HG03439 (cell line): Measurements from ENCODE around the gene PDCD4.

Source experiments
- ATAC-seq: cut with Tn5 transposase; IDR thresholded peaks from one replicate; pipeline ENCODE4 v1.9.1; 2021; ENCODE audit warnings: mild to moderate bottlenecking, moderate library complexity; ENCODE audit not compliant: unreplicated experiment

The PDCD4 gene

DNA sequence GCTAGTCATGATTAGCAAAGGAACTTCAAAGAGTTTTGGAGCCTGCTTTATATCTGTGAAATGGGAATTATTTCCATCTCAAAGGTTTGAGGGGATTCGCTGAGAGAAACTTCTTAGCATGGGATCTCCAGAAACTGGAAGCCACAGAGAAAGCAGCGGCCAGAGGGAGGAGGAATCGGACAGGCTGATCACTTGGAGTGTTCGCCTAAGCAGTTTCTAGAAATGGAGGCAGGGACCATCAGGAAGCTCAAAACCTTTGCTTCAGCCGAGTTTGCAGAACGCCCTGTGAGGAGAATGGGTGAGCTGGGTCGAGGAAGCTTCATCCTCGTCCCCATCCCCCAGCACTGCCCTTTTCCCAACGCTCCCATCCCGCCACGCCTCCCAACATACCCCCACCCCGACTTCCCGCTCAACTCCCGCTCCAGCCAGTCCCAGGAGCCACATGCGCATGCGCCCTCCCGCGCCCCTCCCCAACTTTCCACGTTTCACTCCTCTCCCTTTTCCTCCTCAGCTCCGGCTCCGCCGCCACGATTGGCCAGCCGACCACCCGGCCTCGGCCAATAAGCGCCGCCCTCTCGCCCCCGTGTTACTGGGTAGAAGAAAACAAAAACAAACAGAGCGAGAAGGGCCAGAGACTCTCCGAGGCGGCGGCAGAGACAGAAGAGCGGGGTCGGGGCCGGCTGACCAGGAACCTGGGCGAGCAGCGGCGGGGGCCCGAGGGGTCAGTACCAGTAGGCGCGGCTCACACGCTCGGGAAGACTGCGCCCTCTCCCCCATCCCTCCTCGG, at the start of gene PDCD4:
Gene PDCD4, plus strand, starts transcription at position 631 of the 787 bp plus-strand sequence. CDS start 4,100 bp downstream, outside the sequence.
- ATAC-seq, result peak; percentile 83

DNA sequence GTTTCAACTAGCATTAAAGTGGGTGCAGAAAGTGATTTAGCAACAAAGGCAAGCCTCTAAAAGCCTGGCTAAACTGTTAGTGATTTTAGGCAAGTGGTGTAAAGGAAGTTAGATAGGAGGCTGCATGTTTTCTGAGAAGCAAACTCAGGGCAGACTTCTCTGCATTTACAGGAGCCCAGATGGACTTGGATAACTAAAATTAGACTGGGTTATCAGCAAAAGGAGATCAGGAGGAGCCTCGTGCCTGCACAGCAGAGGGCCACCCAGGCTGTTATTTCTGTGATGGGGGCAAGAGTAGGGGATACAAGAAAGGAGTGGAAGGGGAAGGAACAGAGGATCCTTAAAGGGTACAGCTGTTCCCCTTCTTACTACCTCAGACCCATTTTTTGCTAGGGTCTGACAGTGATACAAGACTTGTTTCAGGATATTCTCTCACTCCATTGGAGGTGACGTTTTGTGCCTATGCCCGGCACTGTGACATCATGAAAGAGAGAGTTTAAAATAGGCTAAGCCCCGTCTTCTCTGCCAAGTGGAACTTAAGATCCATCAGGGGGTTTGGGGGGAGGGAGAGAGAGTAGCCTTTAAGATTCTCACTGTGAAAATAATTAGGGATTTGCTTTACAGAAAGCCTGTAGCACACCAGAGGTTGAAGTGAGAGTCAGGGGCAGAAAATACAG, 49.6 kb upstream of the PDCD4 start:
- ATAC-seq, result no peak

DNA sequence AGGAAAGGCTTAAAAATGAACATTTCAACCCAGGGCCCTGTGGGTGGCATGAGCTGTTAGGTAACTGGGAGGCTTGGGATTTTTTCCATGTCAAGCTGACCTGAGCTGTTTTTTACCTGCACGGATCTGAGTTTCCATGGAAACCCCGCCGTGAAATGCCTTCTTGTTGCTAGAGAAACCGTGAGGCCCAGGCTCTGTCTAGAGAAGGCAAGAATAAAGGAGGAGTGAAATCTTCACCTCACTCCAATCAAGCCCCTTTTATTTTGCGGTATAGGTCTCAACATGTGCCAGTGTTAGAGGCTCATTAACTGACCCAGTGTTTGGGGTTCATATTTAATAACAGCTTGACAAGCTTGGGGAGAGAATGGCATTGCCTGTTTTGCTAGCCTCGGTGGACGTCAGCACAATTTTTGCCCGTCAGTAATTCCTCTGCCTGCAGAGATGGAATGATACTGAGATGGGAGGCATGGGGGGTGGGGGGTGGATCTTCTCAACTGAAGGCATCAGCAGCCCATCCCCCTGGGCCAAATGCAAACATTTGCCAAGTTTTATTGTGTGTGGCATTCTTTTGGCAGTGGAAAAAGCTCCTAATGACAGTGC, 48.9 kb upstream of the PDCD4 start:
- no peak for ATAC-seq

DNA sequence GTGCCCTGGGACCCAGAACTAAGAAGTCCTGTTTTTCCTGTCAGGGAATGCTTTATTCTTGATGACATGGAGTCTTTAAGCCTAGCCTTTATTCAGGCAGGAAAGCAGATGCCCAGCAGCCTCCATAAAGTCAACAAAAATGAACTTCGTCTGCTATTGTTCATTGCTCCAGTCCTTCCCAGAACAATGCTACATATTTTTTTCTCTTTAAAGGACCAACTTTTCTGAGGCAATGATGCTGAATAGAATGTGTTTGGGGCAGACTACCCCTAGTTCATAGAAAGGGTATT, 47.6 kb upstream of the PDCD4 start:
- ATAC-seq, result no peak

DNA sequence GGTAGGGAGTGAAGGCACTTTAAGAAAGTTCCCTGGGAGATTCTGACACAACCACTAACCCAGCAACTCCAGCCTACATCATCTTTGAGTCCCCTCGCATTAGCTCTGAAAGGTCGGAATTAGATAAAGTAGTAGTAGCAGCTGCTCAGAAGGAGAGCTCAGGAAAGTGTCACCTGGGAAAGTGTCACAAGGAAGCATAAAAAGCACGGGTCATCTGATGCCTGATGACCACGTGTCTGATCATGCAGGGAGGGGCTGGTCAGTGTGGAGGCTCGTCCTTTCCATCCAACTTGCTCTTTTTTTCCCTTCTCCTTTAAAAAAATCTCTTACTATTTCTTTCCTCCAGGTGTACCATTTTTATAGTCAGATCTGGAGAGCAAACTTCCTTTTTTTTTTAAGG, 47.1 kb upstream of the PDCD4 start:
- ATAC-seq, result no peak

DNA sequence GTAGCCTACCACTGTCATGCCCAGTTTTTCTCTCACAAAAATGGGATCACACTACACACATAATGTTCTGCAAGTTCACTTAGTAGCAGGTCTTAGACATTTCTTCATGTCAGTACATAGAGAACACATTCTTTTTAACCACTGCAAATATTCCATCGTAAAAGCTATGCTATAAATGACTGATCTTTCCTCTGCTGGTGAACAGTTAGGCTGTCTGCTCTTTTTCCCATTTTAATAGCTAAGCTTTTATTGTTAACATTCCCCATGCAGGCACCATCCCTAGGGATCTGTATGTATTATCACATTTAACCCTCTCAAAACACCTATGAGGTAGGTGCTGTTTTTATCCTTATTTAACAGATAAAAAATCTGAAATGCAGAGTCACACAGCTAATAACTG, 46.2 kb upstream of the PDCD4 start:
- ATAC-seq, result no peak

DNA sequence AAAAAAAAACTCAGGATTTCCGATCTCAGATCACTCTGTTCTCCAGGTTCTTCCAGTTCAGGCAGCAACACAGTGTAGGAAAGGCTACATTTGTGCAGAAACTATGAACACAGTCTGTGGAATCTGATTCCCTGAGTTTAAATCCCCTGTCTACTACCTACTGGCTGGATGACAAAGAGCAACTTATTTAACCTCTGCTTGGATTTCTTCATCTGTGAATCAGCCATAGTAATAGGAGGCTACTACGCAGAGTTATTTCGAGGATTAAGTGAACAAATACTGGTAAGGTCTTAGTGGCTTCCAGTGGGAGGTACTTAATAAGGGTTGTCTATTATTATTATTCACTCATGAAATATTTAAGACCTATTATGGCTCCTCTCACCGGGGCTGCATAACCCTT, 44.3 kb upstream of the PDCD4 start:
- no peak for ATAC-seq

DNA sequence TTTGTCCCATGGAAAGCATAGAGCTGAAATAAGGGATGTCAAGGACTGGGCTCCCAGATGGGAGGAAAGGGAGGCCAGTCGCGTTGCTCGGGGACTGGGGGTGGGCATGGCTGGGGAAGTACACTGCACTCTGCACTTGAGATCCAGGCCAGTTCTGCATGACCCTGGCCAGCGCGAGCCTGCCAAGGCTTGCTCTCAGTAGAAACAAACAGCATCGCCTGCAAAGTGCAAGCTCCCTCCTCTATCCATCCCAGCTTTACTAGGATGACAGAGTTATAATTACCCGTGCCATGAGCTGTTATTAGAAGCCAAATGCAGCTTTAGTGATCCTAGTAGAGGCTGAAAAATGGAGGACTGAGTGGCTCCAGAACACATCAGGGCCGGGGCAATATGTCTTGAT, 43.9 kb upstream of the PDCD4 start:
- no peak for ATAC-seq

DNA sequence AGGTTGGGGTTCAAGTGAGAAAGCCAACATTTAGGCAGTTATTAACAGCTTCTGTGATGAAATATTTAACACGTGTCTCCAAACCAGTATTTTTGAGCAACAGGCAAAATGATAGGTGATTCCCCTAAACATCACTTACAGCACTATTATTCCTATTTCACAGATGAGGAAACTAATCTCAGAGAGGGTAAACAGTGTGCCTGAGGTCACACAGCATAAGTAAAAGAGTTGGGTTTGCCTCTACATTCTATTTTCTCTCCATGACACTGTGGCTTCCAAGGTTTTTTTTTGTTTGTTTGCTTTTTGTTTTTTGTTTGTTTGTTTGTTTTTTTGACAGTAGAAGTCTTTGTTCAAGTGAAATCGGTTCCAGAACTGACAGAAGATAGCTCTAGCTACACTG, 43.2 kb upstream of the PDCD4 start:
- ATAC-seq, result no peak

DNA sequence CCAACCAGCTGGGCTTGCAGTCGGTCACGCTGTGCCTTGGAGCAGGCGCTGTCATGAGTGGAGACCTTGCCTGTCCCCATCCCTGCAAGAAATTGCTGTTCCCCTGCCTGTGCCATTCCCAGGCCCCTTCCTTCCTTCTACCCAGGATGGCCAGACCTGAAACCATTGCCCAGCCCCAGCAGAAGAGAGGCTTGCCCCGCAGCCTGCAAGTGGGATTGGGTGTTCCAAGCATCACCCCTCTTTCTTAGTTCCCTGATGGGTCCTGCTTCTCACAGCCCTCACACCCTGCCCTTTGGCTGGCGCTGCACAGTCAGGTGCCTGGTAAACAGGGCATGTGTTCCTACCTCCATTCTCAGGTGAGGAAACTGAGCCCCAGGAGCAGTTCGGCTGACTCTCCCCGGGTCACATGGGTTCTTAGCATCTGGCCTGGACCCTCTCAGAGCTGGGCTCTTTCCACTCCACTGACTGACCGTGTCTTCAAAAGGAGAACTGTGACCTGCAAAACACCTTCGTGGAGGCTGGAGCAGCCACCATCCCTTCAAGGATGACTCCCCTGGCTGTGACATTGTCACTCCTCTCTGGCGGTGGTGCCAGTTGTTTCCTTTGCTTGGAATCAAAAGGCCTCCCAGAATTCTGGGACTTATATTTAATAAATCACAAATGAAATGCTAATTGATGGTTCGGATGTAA, 41.9 kb upstream of the PDCD4 start:
- ATAC-seq, result no peak

DNA sequence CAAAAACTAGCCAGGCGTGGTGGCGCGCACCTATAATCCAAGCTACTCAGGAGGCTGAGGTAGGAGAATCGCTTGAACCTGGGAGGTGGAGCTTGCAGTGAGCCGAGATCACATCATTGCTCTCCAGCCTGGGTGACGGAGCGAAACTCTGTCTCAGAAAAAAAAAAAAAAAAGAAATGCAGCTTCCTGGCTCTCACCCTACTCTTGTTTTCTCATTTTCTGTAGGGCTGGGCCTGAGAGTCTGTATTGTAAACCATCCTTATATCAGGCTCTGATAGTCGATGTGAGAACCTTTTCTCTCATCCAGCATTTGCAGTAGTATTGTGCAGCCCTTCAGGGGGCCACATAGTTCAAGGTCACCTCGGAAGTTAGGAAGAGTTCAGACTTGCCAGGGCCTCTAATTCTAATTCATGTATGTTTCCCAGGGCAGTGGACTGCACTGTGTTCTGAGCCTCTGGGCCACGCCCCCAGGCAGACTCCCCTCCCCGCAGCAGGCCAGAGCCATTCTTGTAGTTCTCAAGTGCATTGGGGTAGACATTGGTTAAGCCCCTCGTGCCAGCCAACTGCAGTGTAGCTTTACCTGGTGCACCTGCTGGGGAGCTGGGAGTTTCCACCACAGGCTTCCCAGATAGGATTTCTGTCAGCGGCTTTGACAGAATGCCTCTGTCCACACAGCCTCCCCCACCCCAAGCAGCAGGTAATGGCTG, 38.3 kb upstream of the PDCD4 start:
- ATAC-seq, result no peak

DNA sequence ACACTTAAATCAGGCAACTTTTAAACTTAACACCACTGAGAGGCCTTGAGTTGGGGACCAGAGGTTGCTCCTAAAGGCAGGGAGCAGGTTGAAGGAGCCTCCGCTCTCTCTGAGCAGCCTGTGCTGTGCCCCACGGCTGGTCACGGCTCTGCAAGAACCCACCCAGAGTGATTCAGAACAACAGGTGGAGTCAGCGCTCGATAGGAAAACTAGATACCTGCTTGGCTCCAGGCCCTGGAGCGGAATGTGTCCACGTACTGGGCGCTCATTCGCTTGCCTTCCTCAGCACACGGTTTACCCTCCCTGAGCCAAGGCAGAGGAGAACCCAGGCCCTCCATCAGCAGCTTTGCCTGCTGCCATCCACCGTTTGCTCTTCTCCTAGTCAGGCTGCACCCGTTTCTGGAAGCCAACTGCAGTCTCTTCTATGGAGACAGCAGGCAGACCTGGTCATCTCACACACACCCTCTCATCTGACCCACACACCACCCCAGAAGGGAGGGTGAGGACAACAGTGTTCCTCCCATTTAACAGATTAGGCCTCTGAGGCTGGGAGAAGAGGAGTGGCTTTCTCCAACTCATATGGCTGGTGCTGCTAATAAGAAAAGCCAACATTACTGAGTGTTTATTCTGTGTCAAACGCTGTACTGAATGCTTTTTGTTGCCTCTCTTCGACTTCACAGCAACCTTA, 37.6 kb upstream of the PDCD4 start:
- no peak for ATAC-seq

DNA sequence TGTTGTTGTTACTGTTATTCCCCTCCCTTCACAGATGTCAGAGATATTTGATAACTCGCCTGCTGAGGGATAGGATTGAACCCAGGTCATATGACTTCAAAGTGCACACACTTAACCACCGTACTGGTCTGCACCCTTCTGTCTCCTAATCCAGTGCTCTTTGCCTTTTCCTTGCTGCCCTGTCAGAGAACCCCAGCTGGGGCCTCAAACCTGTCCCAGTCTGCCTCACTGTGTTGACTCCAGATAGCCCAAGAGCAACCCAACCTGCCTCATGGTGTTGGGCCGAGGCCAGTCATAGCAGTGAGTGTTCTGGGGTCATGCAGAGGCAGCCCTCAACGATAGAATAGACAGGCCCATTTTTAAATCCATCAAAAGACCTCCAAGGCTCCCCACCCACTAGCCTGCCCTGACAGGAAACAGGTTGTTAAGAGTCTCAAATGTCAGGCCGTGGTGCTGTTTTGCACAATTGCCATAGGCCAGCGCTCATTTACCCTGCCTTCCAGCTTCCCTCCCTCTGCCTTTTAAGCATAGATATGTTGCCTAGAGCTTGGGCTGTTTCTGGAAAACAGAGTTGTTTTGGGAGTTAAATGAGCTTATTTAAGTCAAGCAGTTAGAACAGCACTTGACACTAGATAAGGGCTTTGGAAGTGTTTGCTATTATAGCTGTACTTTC, 37.0 kb upstream of the PDCD4 start:
- no peak for ATAC-seq

DNA sequence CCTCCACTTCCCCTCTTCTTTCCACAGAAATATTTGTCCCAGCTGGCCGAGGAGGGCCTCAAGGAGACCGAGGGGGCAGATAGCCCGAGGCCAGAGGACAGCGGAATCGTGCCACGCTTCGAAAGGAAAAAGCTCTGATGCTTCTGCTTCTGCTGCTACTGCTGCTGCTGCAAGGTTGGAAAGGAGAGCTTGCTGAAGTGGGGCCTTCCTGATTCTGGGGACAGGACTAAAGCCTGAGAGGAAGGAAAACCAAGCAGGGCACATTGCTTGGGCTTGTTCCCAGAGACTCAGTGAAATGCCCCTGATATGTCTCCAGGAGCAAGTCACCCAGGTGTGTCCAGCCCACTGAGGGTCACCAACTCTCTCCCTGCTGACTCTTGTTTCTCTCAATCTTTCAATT, 35.9 kb upstream of the PDCD4 start:
- ATAC-seq, result no peak

DNA sequence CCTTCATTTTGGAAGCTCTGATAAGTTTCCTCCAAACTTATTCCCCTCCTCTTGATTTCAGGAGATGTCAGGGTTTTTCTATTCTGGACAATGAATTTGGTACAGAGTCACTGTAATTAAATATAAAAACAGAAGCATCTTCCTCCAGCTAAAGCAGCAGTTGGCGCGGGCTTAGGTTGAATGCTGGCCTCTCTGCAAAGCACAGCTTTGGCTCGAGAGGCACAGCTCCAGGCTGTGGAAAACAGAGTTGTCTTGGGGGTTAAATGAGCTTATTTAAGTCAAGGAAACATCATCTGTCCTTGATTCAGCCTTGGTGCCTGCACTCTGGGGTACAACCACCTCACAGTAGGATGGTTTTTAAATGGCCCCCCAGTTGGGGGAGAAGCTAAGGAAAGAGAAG, 35.0 kb upstream of the PDCD4 start:
- ATAC-seq, result no peak

DNA sequence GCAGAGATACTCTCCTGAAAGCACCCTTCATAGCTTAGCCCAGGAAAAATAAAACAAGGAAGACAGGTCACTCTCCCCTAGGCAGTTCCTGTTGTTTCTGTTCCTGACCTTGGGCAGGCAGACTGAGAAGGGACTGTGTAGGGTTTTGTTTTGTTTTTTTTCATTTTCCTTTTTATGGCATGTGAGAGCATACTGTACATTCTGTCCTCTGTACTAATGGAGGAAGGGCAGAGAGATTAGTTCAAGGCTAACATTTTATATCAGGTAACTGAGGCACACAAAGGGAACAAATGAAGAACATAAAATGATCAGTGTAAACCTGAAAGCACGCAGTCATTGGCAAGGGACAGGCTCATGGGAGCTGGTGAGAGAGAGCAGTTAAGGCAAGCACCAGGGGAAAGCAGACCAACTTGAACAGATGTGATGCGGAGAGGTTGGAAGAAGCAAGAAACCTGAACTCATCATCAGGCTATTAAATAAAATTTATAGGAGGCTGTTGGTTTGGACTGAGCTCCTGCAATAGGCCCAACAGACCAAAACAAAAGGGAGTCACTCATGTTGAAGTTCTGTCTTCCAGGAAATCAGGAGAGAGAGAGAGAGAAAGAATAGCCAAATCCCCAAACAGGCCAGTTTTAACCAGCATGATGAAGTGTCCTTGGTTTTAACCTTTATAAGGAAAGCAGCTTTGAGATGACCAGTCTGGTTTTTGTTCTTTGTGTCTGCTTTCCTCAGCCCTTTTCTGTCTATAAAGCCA, 34.1 kb upstream of the PDCD4 start:
- no peak for ATAC-seq

DNA sequence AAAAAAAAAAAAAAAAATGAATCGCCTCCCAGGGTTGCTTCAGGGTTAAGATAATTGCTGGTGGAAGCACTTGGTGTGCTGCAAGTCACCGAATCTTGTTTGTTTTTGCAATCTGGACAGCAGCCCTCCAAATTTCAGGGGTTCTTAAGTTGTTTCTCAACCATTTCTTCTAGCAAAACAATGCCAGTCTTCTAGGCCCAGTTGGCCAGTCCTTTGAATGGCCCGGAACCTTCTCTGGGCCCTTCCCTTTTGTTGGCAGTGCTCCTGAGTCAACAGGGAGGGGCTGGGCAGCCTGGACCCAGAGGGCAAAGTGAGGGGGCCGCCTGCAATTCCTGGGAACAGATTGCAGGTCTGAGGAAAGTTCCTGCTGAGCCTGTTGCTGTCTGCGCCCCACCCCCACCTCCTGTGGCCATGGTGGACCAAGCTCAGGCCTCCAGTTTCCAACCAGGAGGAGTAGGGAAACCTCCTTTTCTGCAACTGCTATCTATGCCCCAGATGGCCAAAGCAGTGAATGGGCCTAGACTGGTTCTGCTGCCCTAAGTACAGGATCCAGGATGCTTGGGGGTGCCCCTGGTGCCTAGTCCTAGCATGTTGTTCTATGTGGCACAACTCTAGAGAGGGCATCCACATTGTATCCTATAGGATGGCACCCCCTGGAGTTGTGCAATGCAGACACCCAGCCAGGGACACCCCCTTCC, 31.4 kb upstream of the PDCD4 start:
- ATAC-seq, result no peak

DNA sequence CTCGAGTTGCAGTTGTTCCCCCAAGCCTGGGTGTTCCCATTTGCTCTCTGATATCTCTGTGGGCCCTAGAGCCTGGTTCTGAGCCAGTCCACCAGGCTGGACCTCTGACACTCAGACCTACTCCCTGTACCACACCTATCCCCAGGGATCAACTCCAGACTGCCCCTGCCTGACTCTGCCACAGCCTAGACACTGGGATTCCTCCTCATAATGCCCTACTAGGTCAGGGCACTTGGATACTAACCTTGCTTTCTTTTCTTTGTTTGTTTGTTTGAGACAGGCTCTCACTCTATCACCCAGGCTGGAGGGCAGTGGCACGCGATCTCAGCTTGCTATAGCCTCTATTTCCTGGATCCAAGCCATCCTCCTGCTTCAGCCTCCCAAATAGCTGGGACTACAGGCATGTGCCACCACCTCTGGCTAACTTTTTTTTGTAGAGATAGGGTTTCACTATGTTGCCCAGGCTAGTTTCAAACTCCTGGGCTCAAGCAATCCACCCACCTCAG, 30.8 kb upstream of the PDCD4 start:
- no peak for ATAC-seq
